ENCODE results near the gene CCNL2. TPM values are rescaled to one million over a fixed set of nuclear protein-coding genes. Genes with fewer than 3 reads are reported as not detected.
A peak's percentile ranks its signal among the peaks of the same experiment; 100 is the strongest.

The CCNL2 gene
- total RNA-seq, 1 experiment from 2014 or later = 206 TPM

GRCh38 chr1:1441002-1441888 is 42.1 kb upstream of the CCNL2 start:
- ChIA-PET POLR2A (ENCODE audit: low non-redundant PET) (no interaction called here), CTCF (interaction anchor here (0.6 to 0.8 kb wide), 3 partner anchors 11 to 58 kb away, joined by 3 to 5 read pairs (median 4); no protein-coding TSS in a partner anchor)
- intact Hi-C loops (cut with micrococcal nuclease; ENCODE audit: unreplicated experiment) = no loop called here
- TF ChIP-seq CTCF (conservative IDR thresholded peaks at IDR 0.05; ENCODE audit: low read depth, low read length) = peak; percentile 85
- TF ChIP-seq EZH2 (IDR thresholded peaks at IDR 0.05; ENCODE audit: borderline replicate concordance, low read depth, low read length, poor library complexity, severe bottlenecking) = no peak
- Histone ChIP-seq H3K36me3 (ENCODE audit: insufficient read depth, low read length, poor library complexity, severe bottlenecking) (no peaks in the 10 kb centered on the region), H3K27me3 (replicated peaks; ENCODE audit: insufficient read depth, low read depth, low read length, poor library complexity) (no peaks in the 10 kb centered on the region), H3K27ac (ENCODE audit: low read depth, low read length, poor library complexity, severe bottlenecking) (no peak overlapping the region), H3K9me3 (ENCODE audit: low read depth, low read length, poor library complexity, severe bottlenecking) (no peaks in the 10 kb centered on the region), H3K4me1 (ENCODE audit: insufficient read depth, low read length, poor library complexity, severe bottlenecking) (no peaks in the 10 kb centered on the region), H3K4me3 (ENCODE audit: low read depth, low read length, poor library complexity, severe bottlenecking) (no peak overlapping the region)
- peak; percentile 51 for DNase-seq (ENCODE audit: low spot score)
- BruUV-seq (replicated peaks) = no TSS peak

GRCh38 chr1:1440262-1441001 is 41.3 kb upstream of the CCNL2 start:
- Histone ChIP-seq H3K36me3 (ENCODE audit: insufficient read depth, low read length, poor library complexity, severe bottlenecking) (no peaks in the 10 kb centered on the region), H3K9me3 (ENCODE audit: low read depth, low read length, poor library complexity, severe bottlenecking) (no peaks in the 10 kb centered on the region), H3K4me1 (ENCODE audit: insufficient read depth, low read length, poor library complexity, severe bottlenecking) (peaks cover under 1% of the 10 kb centered on the region), H3K4me3 (ENCODE audit: low read depth, low read length, poor library complexity, severe bottlenecking) (no peak overlapping the region), H3K27me3 (replicated peaks; ENCODE audit: insufficient read depth, low read depth, low read length, poor library complexity) (no peaks in the 10 kb centered on the region), H3K27ac (ENCODE audit: low read depth, low read length, poor library complexity, severe bottlenecking) (no peak overlapping the region)
- POLR2A ChIA-PET (ENCODE audit: low non-redundant PET) = no interaction called here
- no TSS peak for BruUV-seq (replicated peaks)
- intact Hi-C loops (cut with micrococcal nuclease; ENCODE audit: unreplicated experiment) = no loop called here
- TF ChIP-seq CTCF (conservative IDR thresholded peaks at IDR 0.05; ENCODE audit: low read depth, low read length) = no peak
- TF ChIP-seq EZH2 (IDR thresholded peaks at IDR 0.05; ENCODE audit: borderline replicate concordance, low read depth, low read length, poor library complexity, severe bottlenecking) = no peak
- CTCF ChIA-PET = interaction anchor here (0.6 kb wide), 2 partner anchors 44 to 59 kb away, joined by 4 to 5 read pairs; no protein-coding TSS in a partner anchor
- DNase-seq (ENCODE audit: low spot score) = no peak

GRCh38 chr1:1439546-1440261 is 40.6 kb upstream of the CCNL2 start:
- intact Hi-C loops (cut with micrococcal nuclease; ENCODE audit: unreplicated experiment) = no loop called here
- H3K27ac ChIP-seq (ENCODE audit: low read depth, low read length, poor library complexity, severe bottlenecking) = no peak overlapping the region
- no peaks in the 10 kb centered on the region for H3K36me3 ChIP-seq (ENCODE audit: insufficient read depth, low read length, poor library complexity, severe bottlenecking)
- ChIA-PET POLR2A (ENCODE audit: low non-redundant PET) (no interaction called here), CTCF (no interaction called here)
- no peak for DNase-seq (ENCODE audit: low spot score)
- no peak for TF ChIP-seq CTCF (conservative IDR thresholded peaks at IDR 0.05; ENCODE audit: low read depth, low read length)
- no peak for TF ChIP-seq EZH2 (IDR thresholded peaks at IDR 0.05; ENCODE audit: borderline replicate concordance, low read depth, low read length, poor library complexity, severe bottlenecking)
- no peaks in the 10 kb centered on the region for H3K27me3 ChIP-seq (replicated peaks; ENCODE audit: insufficient read depth, low read depth, low read length, poor library complexity)
- no peak overlapping the region for H3K4me3 ChIP-seq (ENCODE audit: low read depth, low read length, poor library complexity, severe bottlenecking)
- no TSS peak for BruUV-seq (replicated peaks)
- H3K4me1 ChIP-seq (ENCODE audit: insufficient read depth, low read length, poor library complexity, severe bottlenecking) = peaks cover 6% of the 10 kb centered on the region
- no peaks in the 10 kb centered on the region for H3K9me3 ChIP-seq (ENCODE audit: low read depth, low read length, poor library complexity, severe bottlenecking)
